Adrenal gland (tissue), 5 donors: ENCODE results near the gene C6orf47.

Experiments
- CTCF ChIP-seq, 6 experiments: fragments of 450-650 bp in 4 of 6; fragments of 200-600 bp in 2 of 6; sonication (generic) in 1 of 6; IDR thresholded peaks; 1 replicate in 5 of 6; 2 replicates in 1 of 6; pipeline versions ENCODE4 v1.5.1 to v1.8.0; 2016 to 2021; ENCODE audit warnings: antibody characterized with exemption in 6 of 6, mild to moderate bottlenecking in 2 of 6, moderate library complexity in 1 of 6
- POLR2A ChIP-seq, 2 donors: fragments of 450-650 bp; IDR thresholded peaks; one replicate each; pipeline ENCODE4 v1.6.1; 2017; ENCODE audit warnings: antibody characterized with exemption in 2 of 2, mild to moderate bottlenecking in 2 of 2, moderate library complexity in 1 of 2
- donor health status: DM: no; HTN: no; CAD: no.

GRCh38 chr6:31680226-31681134, 19.9 kb upstream of the C6orf47 start, which contains the start of gene LY6G5C:
- peak; percentile 23 to 85 (median 73) for TF ChIP-seq CTCF (IDR thresholded peaks at IDR 0.05)
- TF ChIP-seq POLR2A (IDR thresholded peaks at IDR 0.05), result peak in 1 of 2 donors; percentile 17
